Fibroblast of pulmonary artery (primary cell): ENCODE results near the gene PIP5K1A.

ENCODE experiments used
- DNase-seq: peaks from one replicate; pipeline ENCODE4 v3.0.0-alpha.2; 2010; ENCODE audit warnings: low read depth
- H3K4me3 ChIP-seq: replicated peaks from 2 replicates; pipeline ENCODE4 v1.5.1; 2011; ENCODE audit warnings: low read depth, mild to moderate bottlenecking, control low read depth, low read length, moderate library complexity
- CTCF ChIP-seq: IDR thresholded peaks from 2 replicates; pipeline ENCODE4 v1.5.1; 2011; ENCODE audit warnings: mild to moderate bottlenecking, control low read depth, low read length, inconsistent platforms; ENCODE audit errors: missing control alignments

The PIP5K1A gene

GRCh38 chr1:151164732-151165280 lies 33.5 kb upstream of the PIP5K1A start:
- TF ChIP-seq CTCF: no peak
- DNase-seq: peak; percentile 58
- H3K4me3 ChIP-seq: peak overlapping the region; percentile 85

GRCh38 chr1:151165281-151165737 lies 33.0 kb upstream of the PIP5K1A start:
- DNase-seq: no peak
- no peak for TF ChIP-seq CTCF
- peak overlapping the region; percentile 85 for H3K4me3 ChIP-seq

GRCh38 chr1:151165738-151166504 lies 32.4 kb upstream of the PIP5K1A start, which contains the start of the genes LYSMD1 and SCNM1:
LYSMD1 (minus strand) TSS chr1:151165902; CDS start chr1:151165258, 644 bp downstream.
SCNM1 (plus strand) TSS chr1:151166144; CDS start chr1:151166153, 9 bp downstream.
- no peak for TF ChIP-seq CTCF
- H3K4me3 ChIP-seq: peak within 1 kb of the TSS; percentile 85
- DNase-seq: peak; percentile 99

GRCh38 chr1:151166505-151166956 lies 31.8 kb upstream of the PIP5K1A start:
- TF ChIP-seq CTCF: no peak
- peak overlapping the region; percentile 85 for H3K4me3 ChIP-seq
- peak; percentile 59 for DNase-seq

GRCh38 chr1:151167116-151167515 lies 31.2 kb upstream of the PIP5K1A start:
- TF ChIP-seq CTCF: no peak
- DNase-seq: no peak
- H3K4me3 ChIP-seq: peak overlapping the region; percentile 85

GRCh38 chr1:151171190-151171589 lies 27.2 kb upstream of the PIP5K1A start:
- TF ChIP-seq CTCF: no peak
- no peak overlapping the region for H3K4me3 ChIP-seq
- DNase-seq: no peak
